ENCODE results near the gene ST8SIA6. TPM values are rescaled to one million over a fixed set of nuclear protein-coding genes. Genes with fewer than 3 reads are reported as not detected.
"Not testable (repeated sequence)": the region's sequence is repeated elsewhere in the genome, so short reads cannot be mapped to it uniquely, and the experiment has no call there.

Gene ST8SIA6
- 0.39 TPM in 1 of 2 replicates, not detected in the other for total RNA-seq (2014; rRNA removed; shearing (Covaris generic))

GRCh38 chr10:17454161-17455014 is at the start of gene ST8SIA6:
ST8SIA6 (minus strand) TSS chr10:17454595; CDS start chr10:17454255, 340 bp downstream.
- Histone ChIP-seq H3K4me1 (replicated peaks) (peaks cover 17% of the 10 kb centered on the region), H3K4me3 (peak within 1 kb of the TSS; percentile 52), H3K36me3 (no peaks in the 10 kb centered on the region), H3K27ac (no peak within 1 kb of the TSS), H3K27me3 (replicated peaks) (peaks cover 20% of the 10 kb centered on the region), H3K9me3 (replicated peaks) (peaks cover 7% of the 10 kb centered on the region; the same call in 1 of the 2 replicates)
- peak; percentile 35 to 52 for DNase-seq (ENCODE audit: low read depth in 1 of 2, low spot score in 2 of 2)

DNA sequence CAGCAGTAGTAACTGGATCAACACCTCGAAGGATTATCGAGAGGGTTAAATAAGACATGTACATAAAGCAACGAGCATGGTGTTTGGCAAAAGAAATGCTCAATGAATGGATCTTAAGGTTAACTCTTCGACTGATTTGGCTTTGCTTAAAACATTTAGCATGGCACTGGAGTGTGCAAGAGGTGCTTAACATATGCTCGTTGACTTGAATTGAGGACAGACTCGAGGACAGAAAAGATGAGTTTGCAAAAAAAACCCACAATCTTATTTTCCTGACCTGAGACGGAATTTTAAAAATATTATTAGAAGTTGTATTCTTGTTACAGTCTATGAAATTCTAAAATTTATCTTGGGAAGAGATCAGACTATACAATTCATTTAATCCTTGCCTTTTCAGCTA is 49.4 kb upstream of the ST8SIA6 start:
- Histone ChIP-seq H3K36me3 (no peaks in the 10 kb centered on the region), H3K27ac (0 out of 2 replicates have a peak overlapping the region, but pooled peaks have one; percentile 92), H3K27me3 (replicated peaks) (no peaks in the 10 kb centered on the region), H3K9me3 (replicated peaks) (no peaks in the 10 kb centered on the region), H3K4me3 (no peak overlapping the region), H3K4me1 (replicated peaks) (peaks cover 38% of the 10 kb centered on the region)
- DNase-seq (ENCODE audit: low read depth in 1 of 2, low spot score in 2 of 2): no peak

GRCh38 chr10:17502814-17503213 is 48.4 kb upstream of the ST8SIA6 start:
- Histone ChIP-seq H3K4me1 (replicated peaks) (peaks cover 38% of the 10 kb centered on the region), H3K4me3 (no peak overlapping the region), H3K9me3 (replicated peaks) (no peaks in the 10 kb centered on the region), H3K36me3 (no peaks in the 10 kb centered on the region), H3K27ac (no peak overlapping the region), H3K27me3 (replicated peaks) (no peaks in the 10 kb centered on the region)
- no peak for DNase-seq (ENCODE audit: low read depth in 1 of 2, low spot score in 2 of 2)

DNA sequence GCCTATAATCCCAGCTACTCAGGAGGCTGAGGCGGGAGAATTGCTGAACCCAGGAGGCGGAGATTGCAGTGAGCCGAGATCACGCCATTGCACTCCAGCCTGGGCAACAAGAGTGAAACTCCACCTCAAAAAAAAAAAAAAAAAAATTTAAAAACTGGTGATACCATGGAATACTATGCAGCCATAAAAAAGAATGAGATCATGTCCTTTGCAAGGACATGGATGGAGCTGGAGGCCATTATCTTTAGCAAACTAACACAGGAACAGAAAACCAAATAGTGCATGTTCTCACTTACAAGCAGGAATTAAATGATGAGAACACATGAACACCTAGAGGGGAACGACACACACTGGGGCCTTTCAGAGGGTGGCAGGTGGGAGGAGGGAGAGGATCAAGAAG is 44.6 kb upstream of the ST8SIA6 start:
- not testable (repeated sequence) for H3K4me1 ChIP-seq (replicated peaks); H3K27ac ChIP-seq; H3K9me3 ChIP-seq (replicated peaks); DNase-seq (ENCODE audit: low read depth in 1 of 2, low spot score in 2 of 2); H3K4me3 ChIP-seq; H3K36me3 ChIP-seq; H3K27me3 ChIP-seq (replicated peaks)

GRCh38 chr10:17497446-17498030 is 43.1 kb upstream of the ST8SIA6 start:
- H3K4me3 ChIP-seq: no peak overlapping the region
- H3K36me3 ChIP-seq: no peaks in the 10 kb centered on the region
- no peak for DNase-seq (ENCODE audit: low read depth in 1 of 2, low spot score in 2 of 2)

GRCh38 chr10:17494626-17495260 is 40.3 kb upstream of the ST8SIA6 start:
- no peaks in the 10 kb centered on the region for H3K27me3 ChIP-seq (replicated peaks)
- H3K9me3 ChIP-seq (replicated peaks): no peaks in the 10 kb centered on the region
- no peak overlapping the region for H3K4me3 ChIP-seq
- DNase-seq (ENCODE audit: low read depth in 1 of 2, low spot score in 2 of 2): no peak
- no peaks in the 10 kb centered on the region for H3K4me1 ChIP-seq (replicated peaks)
- H3K36me3 ChIP-seq: no peaks in the 10 kb centered on the region
- no peak overlapping the region for H3K27ac ChIP-seq

More at GRCh38 chr10:17497446-17498030, 43.1 kb upstream of the ST8SIA6 start:
- no peak overlapping the region for H3K27ac ChIP-seq
- H3K27me3 ChIP-seq (replicated peaks): no peaks in the 10 kb centered on the region
- H3K4me1 ChIP-seq (replicated peaks): no peaks in the 10 kb centered on the region
- no peaks in the 10 kb centered on the region for H3K9me3 ChIP-seq (replicated peaks)

- no peaks in the 10 kb centered on the region for H3K4me1 ChIP-seq (replicated peaks)
- DNase-seq (ENCODE audit: low read depth in 1 of 2, low spot score in 2 of 2): no peak
- no peaks in the 10 kb centered on the region for H3K9me3 ChIP-seq (replicated peaks)
- no peak overlapping the region for H3K27ac ChIP-seq
- H3K36me3 ChIP-seq: no peaks in the 10 kb centered on the region
- no peaks in the 10 kb centered on the region for H3K27me3 ChIP-seq (replicated peaks)
- H3K4me3 ChIP-seq: no peak overlapping the region
Observed at GRCh38 chr10:17488848-17489247, 34.5 kb upstream of the ST8SIA6 start.

GRCh38 chr10:17483079-17483478 is 28.7 kb upstream of the ST8SIA6 start:
- H3K27me3 ChIP-seq (replicated peaks): no peaks in the 10 kb centered on the region
- no peaks in the 10 kb centered on the region for H3K36me3 ChIP-seq
- peaks cover 6% of the 10 kb centered on the region; the same call in 1 of the 2 replicates for H3K9me3 ChIP-seq (replicated peaks)
- H3K4me1 ChIP-seq (replicated peaks): no peaks in the 10 kb centered on the region
- H3K4me3 ChIP-seq: no peak overlapping the region
- no peak overlapping the region for H3K27ac ChIP-seq
- DNase-seq (ENCODE audit: low read depth in 1 of 2, low spot score in 2 of 2): no peak

DNA sequence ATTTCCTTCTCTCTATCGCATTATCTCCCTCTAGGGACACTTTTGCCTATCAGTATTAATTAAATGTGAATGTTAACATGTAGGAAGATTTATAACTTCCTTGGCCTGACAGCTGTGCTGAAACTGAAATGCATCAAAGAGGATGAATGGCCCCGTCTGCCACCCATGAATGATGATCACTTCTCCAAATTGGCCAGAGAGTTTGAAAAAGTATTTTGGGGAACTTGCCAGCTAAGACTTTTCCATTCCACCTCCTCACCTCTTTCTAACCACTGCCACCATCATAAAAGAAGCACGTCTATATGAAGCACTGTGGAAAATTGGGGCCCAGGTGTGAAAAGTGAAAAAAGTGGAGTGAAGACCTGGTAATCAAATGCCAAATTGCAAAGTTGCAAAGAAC is 25.4 kb upstream of the ST8SIA6 start:
- Histone ChIP-seq H3K36me3 (no peaks in the 10 kb centered on the region), H3K27ac (no peak overlapping the region), H3K9me3 (replicated peaks) (peaks cover 6% of the 10 kb centered on the region; the same call in 1 of the 2 replicates), H3K27me3 (replicated peaks) (no peaks in the 10 kb centered on the region), H3K4me1 (replicated peaks) (no peaks in the 10 kb centered on the region), H3K4me3 (no peak overlapping the region)
- no peak for DNase-seq (ENCODE audit: low read depth in 1 of 2, low spot score in 2 of 2)

DNA sequence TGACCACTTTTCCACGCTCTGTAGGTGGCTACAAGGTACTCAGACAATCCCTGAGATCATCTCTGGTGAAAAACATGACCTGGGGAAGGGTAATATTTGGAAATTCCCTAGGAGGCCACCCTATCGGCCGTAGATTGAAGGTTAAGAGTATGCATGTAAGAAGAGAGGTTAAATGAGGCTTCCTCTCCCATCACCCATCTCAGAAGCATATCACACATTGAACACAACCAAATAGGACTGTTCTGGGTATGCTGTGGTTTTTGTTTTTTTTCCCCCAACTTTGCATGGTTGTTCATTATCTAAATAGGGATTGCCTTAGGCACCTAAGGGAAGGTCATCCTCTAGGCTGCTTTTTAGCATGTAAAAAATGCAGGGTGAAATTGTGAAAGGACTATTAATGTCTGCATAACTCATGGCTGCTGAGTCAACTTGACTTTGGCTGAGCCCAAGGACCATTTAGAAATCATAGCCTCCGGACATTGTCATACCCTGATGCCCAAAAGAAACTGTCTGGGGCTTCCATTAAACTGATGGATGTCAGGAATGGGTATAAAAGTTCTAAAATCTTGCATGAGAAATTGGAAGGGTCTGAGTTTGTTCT is 24.7 kb upstream of the ST8SIA6 start:
- H3K4me1 ChIP-seq (replicated peaks): no peaks in the 10 kb centered on the region
- no peak overlapping the region for H3K27ac ChIP-seq
- H3K36me3 ChIP-seq: no peaks in the 10 kb centered on the region
- no peaks in the 10 kb centered on the region for H3K27me3 ChIP-seq (replicated peaks)
- DNase-seq (ENCODE audit: low read depth in 1 of 2, low spot score in 2 of 2): no peak
- H3K4me3 ChIP-seq: no peak overlapping the region
- peaks cover 6% of the 10 kb centered on the region; the same call in 1 of the 2 replicates for H3K9me3 ChIP-seq (replicated peaks)

GRCh38 chr10:17476073-17476472 is 21.7 kb upstream of the ST8SIA6 start:
- no peaks in the 10 kb centered on the region for H3K27me3 ChIP-seq (replicated peaks)
- no peak overlapping the region for H3K4me3 ChIP-seq
- H3K9me3 ChIP-seq (replicated peaks): no peaks in the 10 kb centered on the region
- H3K36me3 ChIP-seq: no peaks in the 10 kb centered on the region
- no peaks in the 10 kb centered on the region for H3K4me1 ChIP-seq (replicated peaks)
- DNase-seq (ENCODE audit: low read depth in 1 of 2, low spot score in 2 of 2): no peak
- no peak overlapping the region for H3K27ac ChIP-seq

- H3K9me3 ChIP-seq (replicated peaks): no peaks in the 10 kb centered on the region
- no peak overlapping the region for H3K4me3 ChIP-seq
- no peaks in the 10 kb centered on the region for H3K27me3 ChIP-seq (replicated peaks)
- no peak for DNase-seq (ENCODE audit: low read depth in 1 of 2, low spot score in 2 of 2)
- H3K27ac ChIP-seq: no peak overlapping the region
- no peaks in the 10 kb centered on the region for H3K36me3 ChIP-seq
- H3K4me1 ChIP-seq (replicated peaks): no peaks in the 10 kb centered on the region
Observed at GRCh38 chr10:17475661-17476060, 21.3 kb upstream of the ST8SIA6 start.

- Histone ChIP-seq H3K36me3 (no peaks in the 10 kb centered on the region), H3K4me1 (replicated peaks) (no peaks in the 10 kb centered on the region), H3K27ac (no peak overlapping the region), H3K4me3 (no peak overlapping the region), H3K27me3 (replicated peaks) (no peaks in the 10 kb centered on the region), H3K9me3 (replicated peaks) (no peaks in the 10 kb centered on the region)
- DNase-seq (ENCODE audit: low read depth in 1 of 2, low spot score in 2 of 2): peak in 1 of 2 experiments; percentile 26
Observed at GRCh38 chr10:17474595-17475323, 20.4 kb upstream of the ST8SIA6 start.
